Neutrophil (primary cell): Measurements from ENCODE around the gene FBXO22.

Experiments
- H3K27ac ChIP-seq: fragments of 200-600 bp; sonication (generic); 2 replicates; pipeline ENCODE4 v1.5.1; 2016; ENCODE audit warnings: mild to moderate bottlenecking, moderate library complexity
- H3K27me3 ChIP-seq: fragments of 200-600 bp; sonication (generic); 2 replicates; pipeline ENCODE4 v1.6.0; 2016; ENCODE audit warnings: mild to moderate bottlenecking
- H3K36me3 ChIP-seq: fragments of 200-600 bp; sonication (generic); 2 replicates; pipeline ENCODE4 v1.5.1; 2017
- H3K4me1 ChIP-seq, 2 experiments: fragments of 200-600 bp in 1 of 2; sonication (generic) in 1 of 2; 1 replicate in 1 of 2; 2 replicates in 1 of 2; pipeline versions ENCODE4 v1.5.1 to v1.6.1; 2013 to 2016; ENCODE audit warnings: low read depth in 1 of 2, low read length in 1 of 2, mild to moderate bottlenecking in 1 of 2, moderate library complexity in 1 of 2; ENCODE audit not compliant: control insufficient read depth in 1 of 2, insufficient read depth in 1 of 2
- H3K4me3 ChIP-seq, 2 experiments: fragments of 200-600 bp in 1 of 2; sonication (generic) in 1 of 2; 1 replicate in 1 of 2; 2 replicates in 1 of 2; pipeline ENCODE4 v1.5.1; 2013 to 2016; ENCODE audit warnings: low read depth in 1 of 2, low read length in 1 of 2, mild to moderate bottlenecking in 1 of 2, moderate library complexity in 1 of 2
- H3K9me3 ChIP-seq: fragments of 200-600 bp; sonication (generic); 2 replicates; pipeline ENCODE4 v1.5.1; 2016
- CTCF ChIP-seq: fragments of 200-600 bp; sonication (generic); IDR thresholded peaks from 2 replicates; pipeline ENCODE4 v1.5.1; 2016; ENCODE audit warnings: antibody characterized with exemption

The FBXO22 gene

DNA sequence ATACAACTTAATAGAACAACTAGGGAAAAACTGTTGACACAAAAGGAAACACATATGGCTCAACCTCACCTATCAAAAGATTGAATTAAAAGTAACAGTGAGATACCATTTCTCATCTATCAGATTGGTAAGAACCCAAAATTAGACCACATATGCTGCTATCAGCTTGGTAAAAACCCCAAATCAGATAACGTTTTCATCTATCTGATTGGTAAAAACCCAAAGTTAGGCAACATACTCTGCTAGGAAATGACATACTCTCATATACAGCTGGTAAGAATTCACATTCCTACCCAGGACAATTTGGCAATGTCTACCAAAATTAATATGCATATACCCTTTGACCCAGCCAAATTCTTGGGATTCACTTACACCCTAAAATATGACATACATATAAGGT lies 82.3 kb downstream of the FBXO22 start:
- Histone ChIP-seq H3K4me3 (no peak overlapping the region), H3K27ac (no peak overlapping the region), H3K27me3 (no peaks in the 10 kb centered on the region), H3K4me1 (no peaks in the 10 kb centered on the region), H3K9me3 (no peaks in the 10 kb centered on the region), H3K36me3 (no peaks in the 10 kb centered on the region)
- no peak for TF ChIP-seq CTCF

DNA sequence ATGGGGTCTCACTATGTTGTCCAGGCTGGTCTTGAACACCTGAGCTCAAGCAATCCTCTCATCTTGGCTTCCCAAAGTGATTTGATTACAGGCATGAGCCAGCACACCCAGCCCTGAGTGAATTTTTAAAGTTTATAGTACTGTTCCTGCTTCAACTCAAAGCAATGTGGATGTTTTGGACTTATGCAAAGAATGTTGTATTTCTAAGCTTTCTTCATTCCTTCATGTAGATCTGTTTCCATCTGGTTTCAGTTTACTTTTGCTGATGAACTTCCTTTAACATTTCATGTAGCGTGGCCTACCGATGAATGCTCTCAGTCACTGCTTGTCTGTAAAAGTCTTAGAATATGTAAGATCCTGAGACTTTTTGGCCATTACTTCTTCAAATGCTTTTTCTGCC lies 85.4 kb downstream of the FBXO22 start:
- no peak overlapping the region for H3K27ac ChIP-seq
- no peaks in the 10 kb centered on the region for H3K9me3 ChIP-seq
- no peak overlapping the region for H3K4me3 ChIP-seq
- no peak for TF ChIP-seq CTCF
- no peaks in the 10 kb centered on the region for H3K36me3 ChIP-seq
- no peaks in the 10 kb centered on the region for H3K4me1 ChIP-seq
- no peaks in the 10 kb centered on the region for H3K27me3 ChIP-seq

- no peak for TF ChIP-seq CTCF
- H3K36me3 ChIP-seq: no peaks in the 10 kb centered on the region
- no peaks in the 10 kb centered on the region for H3K9me3 ChIP-seq
- no peaks in the 10 kb centered on the region for H3K4me1 ChIP-seq
- H3K27ac ChIP-seq: no peak overlapping the region
- H3K27me3 ChIP-seq: no peaks in the 10 kb centered on the region
- H3K4me3 ChIP-seq: no peak overlapping the region
These were observed 86.2 kb downstream of the FBXO22 start for GRCh38 chr15:75989875-75990274.
